Fibroblast of skin of abdomen (primary cell): ENCODE data around the gene SPATA1.

ENCODE experiments used
- DNase-seq: peaks from one replicate; pipeline ENCODE4 v3.0.0-alpha.2; 2013

SPATA1 gene

GRCh38 chr1:84597011-84597410 is 90.8 kb downstream of the SPATA1 start:
- no peak for DNase-seq

GRCh38 chr1:84598418-84598817 is 92.2 kb downstream of the SPATA1 start:
- DNase-seq: peak; percentile 40

GRCh38 chr1:84598846-84599741 is 92.9 kb downstream of the SPATA1 start:
- DNase-seq: peak; percentile 86

- DNase-seq: no peak
Observed at GRCh38 chr1:84600796-84601195, 94.6 kb downstream of the SPATA1 start.

GRCh38 chr1:84603223-84603622 is 97.0 kb downstream of the SPATA1 start:
- DNase-seq: peak; percentile 43

- DNase-seq: peak; percentile 69
Observed at GRCh38 chr1:84603941-84604830, 98.0 kb downstream of the SPATA1 start.

GRCh38 chr1:84605157-84605556 is 99.0 kb downstream of the SPATA1 start:
- DNase-seq: no peak

- DNase-seq: no peak
Observed at GRCh38 chr1:84606977-84607376, 100.8 kb downstream of the SPATA1 start.

- no peak for DNase-seq
Observed at GRCh38 chr1:84611091-84611490, 104.9 kb downstream of the SPATA1 start.

- peak; percentile 28 for DNase-seq
Observed at GRCh38 chr1:84611796-84612195, 105.6 kb downstream of the SPATA1 start.

- DNase-seq: no peak
Observed at GRCh38 chr1:84613026-84613425, 106.8 kb downstream of the SPATA1 start.

GRCh38 chr1:84613887-84614286 is 107.7 kb downstream of the SPATA1 start:
- DNase-seq: no peak

GRCh38 chr1:84615790-84616189 is 109.6 kb downstream of the SPATA1 start:
- no peak for DNase-seq
